ENCODE measurements around the gene PHOSPHO1. TPM values are rescaled to one million over a fixed set of nuclear protein-coding genes. Genes with fewer than 3 reads are reported as not detected.

The PHOSPHO1 gene
- total RNA-seq, 4 donors from 2014 or later: 0.13 to 0.92 (median 0.39) TPM; not detected in 1

GRCh38 chr17:49227436-49228261 is 2.9 kb downstream of the PHOSPHO1 start:
- H3K27ac ChIP-seq: no peak overlapping the region
- no peaks in the 10 kb centered on the region for H3K9me3 ChIP-seq
- H3K27me3 ChIP-seq: peaks cover 74% of the 10 kb centered on the region
- WGBS, 2 donors (ENCODE audit: low coverage in 1 of 2): 0 to 20% methylated on average over 1 to 5 of the region's 5 CpGs
- H3K4me3 ChIP-seq: no peak overlapping the region
- no peaks in the 10 kb centered on the region for H3K36me3 ChIP-seq
- peak; percentile 38 for ATAC-seq
- peaks cover 0 to 42% (median 21%) of the 10 kb centered on the region in 3 donors for H3K4me1 ChIP-seq
- TF ChIP-seq CTCF (IDR thresholded peaks at IDR 0.05) (peak in 3 of 4 experiments; percentile 61 to 79 (median 73)), POLR2AphosphoS5 (IDR thresholded peaks at IDR 0.05) (no peak)

DNA sequence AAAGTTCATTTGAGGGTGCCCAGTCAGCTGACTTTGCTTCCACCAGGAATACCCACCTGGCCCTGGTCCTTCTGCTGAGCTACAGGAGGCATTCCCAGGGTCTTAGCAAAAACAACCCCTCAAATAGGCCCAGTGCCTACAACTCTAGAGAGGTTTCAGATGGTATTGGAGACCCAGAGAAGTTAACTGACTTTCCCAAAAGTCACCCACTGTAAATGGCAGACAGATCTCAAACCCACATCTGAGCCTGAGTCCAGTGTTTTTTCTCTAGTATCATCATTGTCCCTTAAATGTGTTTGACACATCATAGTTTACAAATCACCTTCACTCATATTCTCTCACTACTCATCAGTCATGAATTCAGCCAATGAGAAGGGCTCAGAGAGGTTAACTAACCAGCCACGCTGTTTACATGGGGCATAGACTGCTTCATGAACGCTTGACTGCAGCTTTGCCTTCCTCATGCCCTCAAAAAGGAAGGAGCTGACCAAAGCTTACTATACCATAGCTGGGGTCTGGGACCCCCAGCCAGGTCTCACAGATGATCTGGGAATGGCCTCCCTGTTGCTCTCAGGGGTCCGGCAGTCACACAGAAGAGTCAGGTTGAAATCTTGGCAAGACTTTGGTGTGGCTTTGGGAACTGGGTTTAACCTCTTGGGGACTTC is 3.7 kb downstream of the PHOSPHO1 start:
- WGBS, 2 donors (ENCODE audit: low coverage in 1 of 2): 69 to 85% methylated on average over 2 of the region's 3 CpGs
- no peak overlapping the region for H3K4me3 ChIP-seq
- no peaks in the 10 kb centered on the region for H3K36me3 ChIP-seq
- peaks cover 82% of the 10 kb centered on the region for H3K27me3 ChIP-seq
- H3K9me3 ChIP-seq: no peaks in the 10 kb centered on the region
- H3K27ac ChIP-seq: no peak overlapping the region
- no peak for ATAC-seq
- H3K4me1 ChIP-seq: peaks cover 0 to 42% (median 21%) of the 10 kb centered on the region in 3 donors
- TF ChIP-seq EP300 (IDR thresholded peaks at IDR 0.05) (no peak), POLR2A (IDR thresholded peaks at IDR 0.05) (no peak)

GRCh38 chr17:49225554-49226236 is 4.9 kb downstream of the PHOSPHO1 start:
- H3K9me3 ChIP-seq: no peaks in the 10 kb centered on the region
- no peak overlapping the region for H3K27ac ChIP-seq
- 77 to 79% methylated on average over 2 to 4 of the region's 8 CpGs for WGBS, 2 donors (ENCODE audit: low coverage in 1 of 2)
- H3K4me3 ChIP-seq: no peak overlapping the region
- H3K36me3 ChIP-seq: no peaks in the 10 kb centered on the region
- no peak for TF ChIP-seq POLR2AphosphoS5 (IDR thresholded peaks at IDR 0.05)
- no peak for TF ChIP-seq CTCF (IDR thresholded peaks at IDR 0.05)
- no peak for TF ChIP-seq EP300 (IDR thresholded peaks at IDR 0.05)
- no peak for TF ChIP-seq POLR2A (IDR thresholded peaks at IDR 0.05)
- peaks cover 94% of the 10 kb centered on the region for H3K27me3 ChIP-seq
- ATAC-seq: no peak
- H3K4me1 ChIP-seq: peaks cover 0 to 35% (median 21%) of the 10 kb centered on the region in 3 donors

DNA sequence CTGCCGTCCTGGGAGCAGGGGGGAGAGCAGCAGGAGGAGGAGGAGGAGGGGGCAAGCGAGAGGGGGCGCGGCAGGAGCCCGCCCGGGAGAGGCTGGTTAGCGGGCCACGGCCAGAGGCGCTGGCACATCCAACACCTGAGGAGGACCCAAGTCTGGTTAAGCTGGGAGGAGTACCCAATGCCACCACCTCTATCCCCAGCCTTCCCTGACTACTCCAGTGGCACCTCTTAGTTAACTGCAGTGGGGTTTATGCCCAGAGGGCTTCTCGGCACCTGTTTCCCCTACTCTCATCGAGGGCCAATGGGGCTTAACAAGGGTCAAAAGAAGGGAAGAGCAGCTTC is 5.6 kb downstream of the PHOSPHO1 start:
- TF ChIP-seq EP300 (IDR thresholded peaks at IDR 0.05) (no peak), POLR2A (IDR thresholded peaks at IDR 0.05) (no peak), POLR2AphosphoS5 (IDR thresholded peaks at IDR 0.05) (no peak), CTCF (IDR thresholded peaks at IDR 0.05) (no peak)
- ATAC-seq: no peak
- Histone ChIP-seq H3K4me3 (peak overlapping the region in 1 of 2 donors; percentile 24), H3K27me3 (peaks cover 97% of the 10 kb centered on the region), H3K9me3 (no peaks in the 10 kb centered on the region), H3K36me3 (no peaks in the 10 kb centered on the region), H3K27ac (no peak overlapping the region), H3K4me1 (peaks cover 0 to 28% (median 17%) of the 10 kb centered on the region in 3 donors)
- WGBS, 2 donors (ENCODE audit: low coverage in 1 of 2): 35% methylated on average over 5 of the region's 11 CpGs; no CpG with 5 or more reads in 1 of the 2 donors

- WGBS, 2 donors (ENCODE audit: low coverage in 1 of 2): 0 to 6% methylated on average over 1 to 6 of the region's 95 CpGs
- Histone ChIP-seq H3K4me1 (peaks cover 0 to 22% (median 13%) of the 10 kb centered on the region in 3 donors), H3K9me3 (no peaks in the 10 kb centered on the region), H3K4me3 (peak overlapping the region in 1 of 2 donors; percentile 24), H3K36me3 (no peaks in the 10 kb centered on the region), H3K27ac (no peak overlapping the region), H3K27me3 (peaks cover 97% of the 10 kb centered on the region)
- no peak for ATAC-seq
- no peak for TF ChIP-seq POLR2AphosphoS5 (IDR thresholded peaks at IDR 0.05)
- no peak for TF ChIP-seq EP300 (IDR thresholded peaks at IDR 0.05)
- TF ChIP-seq POLR2A (IDR thresholded peaks at IDR 0.05): no peak
- TF ChIP-seq CTCF (IDR thresholded peaks at IDR 0.05): no peak
Measured at GRCh38 chr17:49224198-49224996, 6.2 kb downstream of the PHOSPHO1 start.

Measured in gastroesophageal sphincter (tissue), 4 donors.